Transverse colon (tissue), 4 donors: Measurements from ENCODE around the gene CD226.

Experiments used
- CTCF ChIP-seq, 5 experiments: fragments of 200-600 bp in 3 of 5; fragments of 450-650 bp in 2 of 5; sonication (generic) in 3 of 5; IDR thresholded peaks; 1 replicate in 2 of 5; 2 replicates in 3 of 5; pipeline ENCODE4 v1.5.1; 2016 to 2017; ENCODE audit warnings: antibody characterized with exemption in 5 of 5, inconsistent platforms in 3 of 5, mild to moderate bottlenecking in 2 of 5, moderate library complexity in 1 of 5
- POLR2AphosphoS5 ChIP-seq, 3 donors: sonication (generic); formaldehyde crosslinking; IDR thresholded peaks; one replicate each; pipeline ENCODE4 v1.6.1; 2016; ENCODE audit warnings: antibody characterized with exemption in 3 of 3

GRCh38 chr18:69853051-69853450, 94.6 kb downstream of the CD226 start:
- no peak for TF ChIP-seq CTCF (IDR thresholded peaks at IDR 0.05)
- no peak for TF ChIP-seq POLR2AphosphoS5 (IDR thresholded peaks at IDR 0.05)
